Right lobe of liver (tissue), 4 donors: ENCODE results near the gene MIS18BP1.

Source experiments
- CTCF ChIP-seq, 4 donors: fragments of 200-600 bp in 3 of 4; fragments of 450-650 bp in 1 of 4; IDR thresholded peaks; one replicate each; pipeline versions ENCODE4 v1.5.1 to v1.8.0; 2016 to 2022; ENCODE audit warnings: antibody characterized with exemption in 4 of 4, mild to moderate bottlenecking in 2 of 4
- POLR2A ChIP-seq: fragments of 450-650 bp; IDR thresholded peaks from one replicate; pipeline ENCODE4 v1.6.1; 2017; ENCODE audit warnings: antibody characterized with exemption, mild to moderate bottlenecking
- donor health status: DM: no; HTN: no; CAD: no.
- donor health status: DM: no; HTN: no; CAD: no.
- donor health status: DM: no; HTN: yes; CAD: no.

- no peak for TF ChIP-seq CTCF (IDR thresholded peaks at IDR 0.05)
- TF ChIP-seq POLR2A: no peak
Observed at GRCh38 chr14:45185100-45185814, 67.7 kb downstream of the MIS18BP1 start.
